T1000 (cell line): Measurements from ENCODE around the gene IGFBP5.
A peak's percentile ranks its signal among the peaks of the same experiment; 100 is the strongest.

Experiments
- DNase-seq: peaks from one replicate; lab custom pipeline; 2025; ENCODE audit warnings: mixed read lengths; lab: John Stamatoyannopoulos, UW

IGFBP5 gene

DNA sequence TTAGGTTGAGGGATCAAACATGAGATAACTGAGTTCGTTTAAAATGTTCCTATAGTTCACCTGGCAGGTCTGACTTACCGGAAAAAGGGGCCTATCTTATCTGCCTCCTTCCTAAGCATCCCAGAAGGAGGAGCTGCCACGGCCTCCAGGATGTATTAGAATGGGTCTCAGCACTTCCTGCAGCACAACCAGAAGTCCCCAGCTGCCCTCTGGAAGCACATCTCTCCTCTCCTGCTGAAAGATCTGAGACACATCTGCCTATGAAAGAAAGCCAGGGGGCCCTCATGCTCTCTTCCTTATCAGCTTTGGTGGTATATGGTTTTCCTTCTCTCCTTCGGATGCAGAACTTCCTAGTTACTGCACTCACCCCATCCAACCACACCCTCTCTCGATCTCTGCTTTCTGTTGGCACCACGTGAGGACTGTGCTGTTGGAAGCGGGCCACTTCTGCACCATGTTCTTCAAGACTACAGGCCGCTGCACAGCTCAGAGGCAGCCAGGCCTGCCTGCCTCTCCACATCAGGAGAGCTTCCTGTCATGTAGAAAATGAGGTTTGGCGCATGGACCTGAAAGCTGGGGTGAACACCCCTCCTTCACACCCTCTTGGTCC lies 6.5 kb downstream of the IGFBP5 start:
- DNase-seq: no peak

DNA sequence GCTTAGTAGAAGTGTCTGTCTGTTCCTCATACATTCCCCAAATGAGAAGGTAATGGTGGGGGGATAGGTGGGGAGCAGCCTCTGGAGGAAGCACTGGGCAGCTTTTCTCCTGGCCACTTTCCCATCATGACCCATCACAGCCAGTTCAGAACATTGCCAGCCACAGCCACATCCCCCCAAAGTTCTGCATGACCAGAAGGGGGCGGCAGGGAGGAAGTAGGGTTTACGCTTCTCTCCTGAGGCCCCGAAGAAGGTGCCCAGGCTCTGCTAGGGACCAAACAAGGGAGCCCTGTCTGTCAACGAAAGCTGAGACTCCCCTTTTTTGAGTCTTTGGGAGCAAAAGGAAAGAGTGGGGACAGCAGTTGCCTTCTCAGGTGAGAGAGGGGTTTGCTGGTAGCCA lies 7.7 kb downstream of the IGFBP5 start:
- DNase-seq: no peak

DNA sequence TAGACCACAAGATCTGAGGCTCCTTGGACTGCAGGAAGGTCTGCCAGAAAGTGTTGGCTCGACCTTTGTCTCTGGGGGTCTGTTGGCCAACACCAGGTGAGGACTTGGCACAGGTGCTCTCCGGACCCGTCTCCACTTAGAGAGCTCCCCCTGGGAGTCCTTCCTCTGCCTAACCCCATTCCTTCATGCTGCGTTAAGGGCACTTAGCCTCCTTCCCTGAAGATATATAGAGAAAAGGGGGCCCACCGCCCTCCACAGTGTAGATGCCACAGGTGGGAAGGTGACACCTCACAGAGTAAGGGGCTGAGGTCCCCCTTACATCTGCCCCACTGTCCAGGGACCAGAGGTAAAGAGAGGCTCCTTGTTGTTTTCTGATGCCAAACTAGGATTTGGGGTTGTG lies 8.2 kb downstream of the IGFBP5 start:
- no peak for DNase-seq

DNA sequence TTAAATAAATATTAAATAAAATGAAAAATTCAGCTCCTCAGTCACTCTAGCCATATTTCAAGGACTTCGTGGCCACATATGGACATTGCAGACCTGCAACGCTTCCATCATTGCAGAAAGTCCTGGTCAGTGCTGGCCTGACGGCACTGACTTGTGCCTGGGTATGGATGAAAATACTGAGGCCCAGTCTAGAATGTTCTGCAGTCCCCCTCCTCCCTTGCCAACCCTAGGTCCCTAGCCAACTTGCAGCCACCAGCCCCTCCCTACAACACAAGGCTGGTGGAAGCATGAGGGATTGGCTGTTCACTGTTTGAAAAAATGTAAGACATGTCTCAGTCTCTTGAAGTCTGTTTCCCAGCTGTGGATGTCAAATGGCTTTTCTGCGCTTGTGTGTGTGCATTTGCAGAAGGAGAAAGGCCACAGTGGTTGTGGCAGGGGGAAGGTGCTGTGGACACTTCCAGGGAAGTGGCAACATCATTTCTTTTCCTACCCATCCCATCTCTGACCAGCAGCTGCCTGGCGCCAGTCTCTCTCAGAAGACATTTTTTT lies 9.9 kb downstream of the IGFBP5 start:
- no peak for DNase-seq

DNA sequence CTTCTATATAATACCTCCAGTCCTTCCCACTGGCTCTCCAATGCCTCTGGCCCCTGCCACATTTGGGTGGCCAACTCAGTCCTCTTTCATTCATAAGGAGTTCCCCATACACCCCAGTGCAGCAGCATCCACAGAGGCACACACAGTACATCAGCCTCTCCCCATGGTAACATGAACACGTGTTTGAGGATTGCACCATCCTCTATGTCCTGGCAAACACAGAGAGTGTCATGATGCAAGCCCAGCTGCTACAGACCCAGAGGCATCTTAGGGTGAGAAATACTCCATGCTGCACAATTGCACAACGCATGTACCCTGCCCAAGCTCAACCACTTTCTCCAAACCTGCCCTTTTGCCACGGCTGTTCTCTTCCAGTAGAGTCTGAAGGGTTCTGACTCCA lies 11.5 kb downstream of the IGFBP5 start:
- no peak for DNase-seq

DNA sequence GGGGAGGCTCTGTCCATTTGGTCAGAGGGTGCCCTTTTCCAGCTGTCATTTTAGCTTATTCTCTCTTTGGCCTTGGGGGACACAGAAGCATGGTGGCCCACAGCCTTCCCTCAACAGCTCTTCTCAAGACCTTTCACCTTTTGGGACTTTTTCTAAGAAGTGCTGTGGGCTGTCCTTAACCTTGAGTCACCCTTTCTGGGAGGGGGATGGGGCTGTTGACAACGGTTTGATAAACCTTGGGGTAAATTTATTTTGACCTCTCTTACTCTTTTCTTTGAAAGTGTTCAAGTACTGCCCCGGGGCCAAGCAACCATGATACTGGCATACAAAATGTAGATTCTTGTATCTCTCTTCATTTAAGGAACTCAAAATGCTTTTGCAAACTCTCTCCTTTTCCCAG lies 13.7 kb downstream of the IGFBP5 start:
- DNase-seq: no peak

DNA sequence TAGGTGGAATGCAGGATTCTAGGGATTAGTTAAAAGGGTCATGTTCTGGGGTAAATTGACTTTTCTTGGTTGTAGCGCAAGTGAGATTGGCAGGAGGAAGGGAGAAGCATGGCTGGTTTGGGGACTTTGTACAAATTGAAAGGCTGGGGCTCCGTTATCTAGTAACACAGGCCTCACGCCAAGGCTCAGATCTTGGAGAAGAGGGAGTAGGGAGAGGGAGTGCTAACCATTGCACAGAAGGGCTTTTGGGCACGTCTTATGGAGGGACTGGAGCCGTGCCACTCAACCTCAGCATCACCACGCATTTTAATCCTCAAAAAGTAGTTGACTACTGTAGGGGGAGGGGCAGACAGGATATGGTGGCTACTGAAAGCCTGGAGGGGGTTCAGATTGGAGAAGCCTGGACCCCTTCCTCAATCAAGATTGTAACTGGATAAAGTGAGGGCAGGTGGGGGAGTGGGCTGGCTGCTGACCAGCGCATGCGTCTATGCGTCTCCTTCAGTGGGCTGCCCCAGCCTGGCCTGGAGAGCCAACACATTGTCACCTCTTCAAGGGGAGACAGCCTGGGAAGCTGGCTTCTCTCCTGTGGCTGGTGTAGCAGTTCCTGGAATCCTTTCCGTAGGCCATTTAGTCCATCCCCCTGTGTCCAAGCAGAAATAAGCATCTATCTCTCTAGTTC lies 14.3 kb downstream of the IGFBP5 start:
- no peak for DNase-seq

DNA sequence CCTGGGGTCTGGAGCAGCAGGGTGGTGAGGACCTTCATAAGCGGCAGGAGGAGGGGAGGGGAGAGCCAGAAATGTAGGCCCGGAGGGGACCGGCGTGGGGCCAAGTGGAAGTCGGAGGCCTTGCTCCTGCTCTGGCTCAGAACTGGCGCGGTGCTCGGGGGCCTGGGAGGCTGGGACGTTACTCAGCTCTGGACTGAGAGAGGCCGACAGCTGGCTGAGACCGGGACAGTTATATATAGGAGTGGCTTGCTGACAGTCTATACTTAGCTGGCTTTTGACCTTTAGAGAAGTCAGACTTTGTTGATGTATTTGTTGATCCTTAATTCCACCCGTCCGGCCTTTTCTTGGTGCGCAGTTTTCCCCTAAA lies 15.7 kb downstream of the IGFBP5 start:
- DNase-seq: no peak

DNA sequence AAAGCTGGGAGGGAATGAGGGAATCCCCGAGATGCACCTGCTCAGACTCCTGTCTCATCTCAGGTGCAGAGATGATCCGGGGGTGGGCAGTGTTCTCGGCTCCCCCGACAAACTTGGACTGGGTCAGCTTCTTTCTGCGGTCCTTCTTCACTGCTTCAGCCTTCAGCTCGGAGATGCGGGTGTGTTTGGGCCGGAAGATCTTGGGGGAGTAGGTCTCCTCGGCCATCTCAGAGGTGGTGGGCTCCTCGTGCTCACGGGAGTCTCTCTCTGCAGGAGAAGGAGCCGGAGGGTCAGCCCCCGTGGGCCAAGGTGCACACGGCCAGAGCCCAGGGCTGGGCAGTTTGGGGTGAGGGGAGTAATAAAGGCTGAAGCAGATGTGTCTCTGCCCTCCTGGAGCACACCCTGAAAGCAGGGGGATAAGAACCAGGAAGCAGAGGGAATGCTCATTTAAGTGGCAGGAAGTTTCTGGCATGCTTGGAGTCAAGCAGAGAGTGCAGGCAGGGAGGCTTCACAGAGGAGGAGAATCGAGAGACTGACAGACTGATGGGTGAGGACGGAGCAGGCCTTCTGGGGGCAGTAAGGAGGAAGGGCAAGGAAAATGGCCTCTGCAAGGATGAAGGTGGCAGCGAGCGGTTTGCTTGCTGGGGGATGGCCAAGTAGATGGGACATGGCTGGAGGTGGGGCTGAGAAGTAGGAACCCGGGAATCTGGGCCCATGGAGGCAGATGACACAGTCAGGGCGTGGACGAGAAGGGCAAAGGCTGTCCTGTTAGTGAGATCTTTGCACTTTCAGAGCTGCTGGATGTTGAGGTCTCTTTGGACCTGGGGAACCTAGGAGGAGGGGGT lies 16.3 kb downstream of the IGFBP5 start:
- no peak for DNase-seq

DNA sequence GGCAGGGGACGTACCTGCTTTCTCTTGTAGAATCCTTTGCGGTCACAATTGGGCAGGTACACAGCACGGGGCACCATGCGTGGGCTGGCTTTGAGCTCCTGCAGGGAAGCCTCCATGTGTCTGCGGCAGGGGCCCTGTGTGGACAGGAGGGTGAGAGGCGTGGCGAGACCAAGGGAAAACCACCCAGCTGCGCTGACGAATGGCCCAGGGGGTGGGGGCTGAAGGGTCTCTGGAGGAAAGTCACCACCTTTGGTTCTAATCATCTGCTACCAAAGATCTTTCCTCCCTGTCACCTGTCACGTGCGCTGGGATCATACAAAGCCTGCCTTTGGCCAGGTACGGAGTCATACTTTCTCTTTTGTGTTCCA lies 17.3 kb downstream of the IGFBP5 start:
- no peak for DNase-seq

DNA sequence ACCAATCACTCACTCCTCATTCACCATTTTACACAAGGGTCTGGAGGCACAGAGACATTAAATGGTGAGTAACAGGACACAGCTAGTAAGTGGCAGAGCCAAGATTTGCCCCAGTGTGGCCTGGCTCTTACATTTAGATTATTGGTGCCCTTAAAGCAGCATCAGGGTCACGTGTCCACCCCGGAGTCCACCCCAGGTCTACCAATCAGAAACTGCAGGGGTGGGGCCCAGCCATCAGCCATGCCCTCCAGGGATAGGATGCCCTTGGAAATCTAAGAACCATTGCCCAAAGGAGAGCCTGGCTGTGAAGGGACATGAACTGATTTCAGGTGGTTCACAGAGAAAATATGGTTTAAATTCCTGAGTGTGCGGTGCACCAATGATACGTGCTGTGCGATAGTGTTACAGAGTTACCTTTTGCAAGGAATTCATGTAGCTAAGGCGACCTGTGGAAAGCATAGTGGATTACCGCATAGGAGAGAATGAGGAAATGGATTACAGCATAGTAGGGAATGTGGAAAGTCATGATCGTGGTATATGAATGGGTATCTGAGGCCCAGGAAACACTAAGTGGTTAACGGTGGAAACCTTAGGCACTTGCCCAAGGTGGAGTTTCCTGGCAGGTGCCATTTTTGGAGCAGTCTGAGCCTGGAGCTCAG lies 17.8 kb downstream of the IGFBP5 start:
- no peak for DNase-seq

DNA sequence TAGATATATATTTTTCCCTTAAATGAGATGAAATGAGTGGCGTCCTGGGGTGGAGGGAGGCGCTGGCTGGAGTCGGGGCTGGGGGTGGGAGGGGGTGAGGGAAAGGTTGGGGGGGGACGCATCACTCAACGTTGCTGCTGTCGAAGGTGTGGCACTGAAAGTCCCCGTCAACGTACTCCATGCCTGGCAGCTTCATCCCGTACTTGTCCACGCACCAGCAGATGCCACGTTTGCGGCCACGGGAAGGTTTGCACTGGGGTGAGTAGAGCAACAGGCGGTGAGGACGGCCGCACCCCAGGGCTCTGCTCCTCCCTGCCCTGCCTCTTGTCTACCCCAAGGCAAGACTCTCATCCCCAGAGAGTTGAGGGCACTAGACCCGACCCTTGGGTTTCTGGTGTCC lies 18.7 kb downstream of the IGFBP5 start:
- DNase-seq: no peak

DNA sequence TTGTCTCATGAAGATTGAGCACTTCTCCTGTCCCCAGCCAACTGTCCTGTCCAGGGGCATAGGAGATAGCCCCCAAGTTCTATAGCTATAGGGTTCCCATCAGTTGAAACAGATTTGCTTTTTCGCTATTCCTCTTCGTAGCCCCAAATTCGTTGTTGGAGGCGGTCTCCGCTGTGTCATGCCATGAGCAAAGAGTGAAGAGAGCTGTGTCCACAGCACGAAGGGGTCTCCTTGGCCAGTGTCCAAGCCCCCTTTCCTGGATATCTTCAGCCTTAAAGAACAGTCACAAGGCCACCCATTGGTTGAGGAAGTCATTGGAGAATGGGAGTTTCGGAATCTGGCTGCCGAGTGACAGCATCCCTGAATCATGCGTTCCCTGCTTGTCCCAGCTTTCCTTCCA lies 21.0 kb downstream of the IGFBP5 start:
- DNase-seq: no peak

DNA sequence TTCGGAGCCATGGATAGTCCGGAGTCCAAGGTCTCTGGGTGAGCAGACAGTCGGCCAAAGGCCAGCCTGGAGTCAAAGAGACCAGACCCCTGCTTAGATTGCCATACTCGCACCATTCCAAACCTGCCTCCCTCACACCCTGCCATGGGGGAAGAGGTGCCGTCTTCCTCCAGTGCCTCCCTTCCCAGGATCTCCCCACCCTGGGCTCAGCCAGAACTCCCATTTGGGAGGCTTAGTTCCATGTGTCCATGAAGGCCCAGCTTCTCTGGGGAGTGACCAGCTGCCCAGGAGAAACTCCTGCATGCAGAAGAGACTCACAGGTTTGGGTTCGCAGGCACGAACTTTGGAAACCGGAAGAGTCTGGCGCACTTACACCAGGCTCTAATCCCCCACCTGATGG lies 21.7 kb downstream of the IGFBP5 start:
- no peak for DNase-seq

DNA sequence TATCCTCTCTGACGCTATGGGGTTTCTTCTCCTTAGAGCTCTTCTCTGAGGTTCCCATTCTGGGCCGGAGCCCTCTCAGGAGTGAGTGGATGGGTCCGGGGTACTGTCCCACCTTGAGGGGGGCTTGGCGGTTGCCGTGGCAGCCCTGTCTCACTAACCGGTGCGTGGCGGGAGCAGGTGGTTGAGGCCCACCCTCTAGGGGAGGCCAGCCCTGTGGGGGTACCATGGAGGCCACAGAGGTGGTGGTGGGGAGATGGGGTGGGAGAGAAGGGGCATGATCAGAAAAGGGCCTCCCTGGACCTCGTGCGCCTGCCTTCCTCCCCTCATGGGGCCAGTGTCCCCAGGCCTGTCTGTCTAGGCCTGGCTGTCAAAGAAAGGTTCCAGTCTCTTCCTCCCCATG lies 22.3 kb downstream of the IGFBP5 start:
- no peak for DNase-seq

DNA sequence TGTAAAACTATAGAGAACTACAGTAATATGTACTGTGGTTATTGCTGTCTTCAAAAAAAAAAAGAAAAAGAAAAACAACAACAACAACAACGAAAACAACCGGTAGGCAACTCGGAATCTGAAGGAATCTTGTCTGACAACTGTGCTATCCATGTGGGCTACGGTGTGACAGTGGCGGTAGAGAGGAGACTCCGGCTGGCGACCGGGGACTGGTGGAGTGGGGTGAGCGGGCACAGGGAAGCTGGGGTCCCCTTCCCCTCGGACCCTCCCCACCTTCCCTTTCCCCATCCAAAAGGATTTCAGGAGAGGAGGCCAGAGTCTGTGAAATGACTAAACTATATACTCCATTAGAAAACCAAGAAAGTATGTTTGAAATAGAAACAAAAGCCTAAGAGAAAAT lies 22.9 kb downstream of the IGFBP5 start:
- DNase-seq: no peak

DNA sequence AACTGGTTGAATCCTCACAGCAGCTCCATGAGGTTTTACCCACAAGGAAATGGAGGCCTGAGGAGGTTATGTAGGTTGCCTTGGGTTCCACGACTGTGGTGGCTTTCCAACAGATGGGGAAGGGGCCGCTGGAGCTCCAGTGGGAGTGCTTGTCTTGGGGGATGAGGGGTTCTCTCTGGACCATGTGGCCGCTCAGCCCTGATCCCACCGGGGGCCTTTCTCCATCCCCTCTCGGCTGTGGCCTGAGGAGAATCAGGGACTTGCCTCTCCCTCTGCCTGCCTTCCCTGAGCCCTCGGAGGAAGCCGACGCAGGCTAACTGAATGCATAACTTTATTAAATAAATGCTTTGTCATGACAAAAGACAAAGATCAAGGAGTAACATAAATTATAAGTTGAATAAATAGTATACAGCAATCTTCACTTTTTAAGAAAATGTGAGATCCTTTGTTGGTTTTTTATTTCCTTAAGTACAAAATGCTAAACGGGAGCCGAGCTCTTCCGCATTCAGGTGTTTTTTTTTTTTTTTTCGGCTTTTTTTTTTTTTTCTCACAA lies 23.5 kb downstream of the IGFBP5 start:
- DNase-seq: no peak

DNA sequence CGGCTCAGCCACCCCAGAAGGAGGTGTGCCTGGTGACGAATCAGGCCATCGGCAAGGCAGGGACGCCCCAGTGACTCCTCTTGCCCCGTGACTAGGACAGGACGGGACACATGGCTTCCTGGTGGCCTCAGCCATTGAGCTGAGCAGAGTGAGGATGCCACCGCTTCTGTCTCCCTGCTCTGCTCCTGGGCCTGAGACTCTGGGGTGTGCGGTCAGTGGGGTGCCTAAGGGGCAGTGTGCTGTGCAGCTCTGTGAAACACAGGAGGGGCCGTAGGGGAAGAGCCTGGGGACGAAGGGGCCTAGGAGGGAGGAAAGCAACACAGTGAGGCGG lies 24.3 kb downstream of the IGFBP5 start:
- DNase-seq: no peak

DNA sequence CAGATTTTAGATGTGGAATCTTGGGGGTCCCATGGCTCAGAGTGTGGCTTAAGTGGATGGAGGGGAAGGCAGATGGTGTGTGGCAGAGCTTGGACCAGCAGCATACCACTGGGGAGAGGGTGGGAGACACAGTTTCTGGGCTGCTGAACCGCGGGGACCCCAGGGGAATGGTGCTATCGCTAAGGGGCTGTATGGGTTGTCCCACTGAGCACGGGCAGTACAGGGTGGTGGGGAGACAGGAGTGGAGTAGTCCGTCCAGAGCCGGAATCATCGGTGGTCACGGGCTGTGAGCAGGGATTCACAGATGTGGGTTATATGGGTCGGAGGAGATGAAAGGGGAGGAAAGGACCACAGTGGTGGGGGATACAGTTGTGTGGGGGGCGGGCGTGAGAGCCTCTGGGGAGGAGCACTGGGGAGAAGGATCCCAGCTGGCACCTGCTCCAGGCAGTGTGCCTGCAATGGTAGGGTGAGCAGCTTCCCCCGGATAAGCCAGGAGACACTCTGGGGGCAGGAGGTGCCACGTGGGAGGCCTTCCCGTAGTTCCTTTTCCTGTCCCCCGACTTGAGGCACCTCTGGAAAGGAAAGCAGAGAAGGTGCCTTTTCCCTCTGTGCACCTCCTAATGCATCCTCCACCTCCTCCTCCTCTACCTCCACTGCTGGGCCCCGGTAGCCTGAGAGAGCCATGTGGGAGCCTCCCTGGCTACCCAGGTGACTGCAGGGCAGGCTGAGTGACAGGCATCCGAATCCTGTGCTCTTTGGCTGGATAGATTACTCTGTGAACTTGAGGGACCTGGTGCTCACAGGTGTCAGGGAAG lies 24.9 kb downstream of the IGFBP5 start:
- no peak for DNase-seq

DNA sequence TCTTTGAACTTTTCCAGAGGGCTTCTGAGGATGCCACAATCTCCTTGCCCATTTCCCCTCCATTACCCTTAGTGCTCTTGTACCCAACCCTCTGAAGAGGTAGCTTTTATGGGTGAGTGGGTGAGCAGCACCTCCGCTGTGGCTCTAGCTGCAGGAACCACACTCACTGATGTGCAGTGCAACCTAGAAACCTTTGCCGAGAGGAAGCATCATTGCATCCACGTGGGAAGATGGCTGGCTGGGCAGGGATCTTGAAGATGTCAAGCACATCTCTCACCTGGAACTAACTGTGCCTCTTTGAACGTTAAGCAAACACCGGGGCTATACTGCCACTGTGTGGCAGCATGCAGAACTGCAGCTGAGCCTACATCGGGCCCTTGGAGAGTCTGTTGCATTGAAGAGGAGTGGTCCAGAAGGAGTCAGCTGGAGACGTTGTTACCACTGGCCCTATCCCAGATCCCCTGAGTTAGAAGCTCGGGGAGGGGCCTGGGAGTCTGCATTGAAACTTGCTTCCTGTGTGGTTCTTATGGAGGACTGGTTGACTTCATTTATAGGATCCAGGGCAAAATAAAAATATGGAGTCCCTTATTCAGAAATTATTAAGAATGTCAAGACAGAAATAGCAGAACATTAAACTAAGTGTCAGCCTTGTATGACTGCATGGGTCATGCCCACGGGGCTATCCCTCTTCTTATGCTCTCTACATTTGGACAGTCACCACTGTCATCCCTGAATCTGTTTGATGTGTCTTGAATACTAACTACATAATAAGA lies 28.7 kb downstream of the IGFBP5 start:
- DNase-seq: peak; percentile 54

DNA sequence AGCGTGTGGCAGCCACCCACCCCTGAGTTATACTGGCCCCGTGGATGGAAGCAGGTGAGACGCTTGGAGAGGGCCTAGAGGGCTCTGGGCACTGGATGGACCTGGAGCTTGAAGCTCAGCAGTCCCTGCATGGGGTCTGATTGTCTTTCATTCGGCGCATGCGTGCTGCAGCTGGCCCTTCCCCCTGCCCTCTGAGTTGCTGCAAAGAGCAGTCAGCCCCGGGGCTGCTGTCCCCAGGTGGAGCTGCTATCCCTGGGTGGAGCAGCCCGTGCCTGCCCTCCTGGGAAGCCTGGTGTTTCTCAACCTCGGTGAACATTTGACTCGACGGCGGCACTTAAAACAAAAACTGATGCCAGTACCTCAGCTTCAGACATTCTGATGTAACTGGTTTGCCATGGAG lies 29.6 kb downstream of the IGFBP5 start:
- no peak for DNase-seq
